Osteocyte (in vitro differentiated cells): ENCODE measurements around the gene ADAMTS8. TPM values are rescaled to one million over a fixed set of nuclear protein-coding genes. Genes with fewer than 3 reads are reported as not detected.
"Not testable (repeated sequence)": the region's sequence is repeated elsewhere in the genome, so short reads cannot be mapped to it uniquely, and the experiment has no call there.

Experiments used
- DNase-seq: peaks from one replicate; pipeline ENCODE4 v3.0.0; 2021; ENCODE audit warnings: mixed read lengths; ENCODE audit not compliant: unreplicated experiment; ENCODE audit errors: extremely low spot score
- H3K27ac Mint-ChIP-seq: one replicate; pipeline ENCODE4 v1.8.0; 2021; ENCODE audit warnings: mild to moderate bottlenecking, mixed read lengths; ENCODE audit not compliant: unreplicated experiment
- H3K27me3 Mint-ChIP-seq: one replicate; pipeline ENCODE4 v1.8.0; 2021; ENCODE audit warnings: mixed read lengths; ENCODE audit not compliant: unreplicated experiment
- H3K36me3 Mint-ChIP-seq: one replicate; pipeline ENCODE4 v1.8.0; 2021; ENCODE audit warnings: mixed read lengths; ENCODE audit not compliant: unreplicated experiment
- H3K4me1 Mint-ChIP-seq: one replicate; pipeline ENCODE4 v1.8.0; 2021; ENCODE audit warnings: mixed read lengths; ENCODE audit not compliant: unreplicated experiment
- H3K4me3 Mint-ChIP-seq: one replicate; pipeline ENCODE4 v1.8.0; 2021; ENCODE audit warnings: mild to moderate bottlenecking, moderate library complexity, mixed read lengths; ENCODE audit not compliant: unreplicated experiment
- H3K9me3 Mint-ChIP-seq: one replicate; pipeline ENCODE4 v1.8.0; 2021; ENCODE audit warnings: mixed read lengths; ENCODE audit not compliant: unreplicated experiment
- total RNA-seq: library from RNA; stranded (reverse); gene quantifications from 2 replicates; pipeline ENCODE4 v1.2.1, GENCODE V29; 2021
- TF ChIP-seq, protein P1 (sequence below): fragments of 200-600 bp; sonication (generic); IDR thresholded peaks from 2 replicates; pipeline ENCODE4 v1.5.0; 2021; ENCODE audit warnings: antibody characterized with exemption, mild to moderate bottlenecking, moderate library complexity

ADAMTS8 gene
- total RNA-seq, 1 donor from 2014 or later = 0.19 TPM

DNA sequence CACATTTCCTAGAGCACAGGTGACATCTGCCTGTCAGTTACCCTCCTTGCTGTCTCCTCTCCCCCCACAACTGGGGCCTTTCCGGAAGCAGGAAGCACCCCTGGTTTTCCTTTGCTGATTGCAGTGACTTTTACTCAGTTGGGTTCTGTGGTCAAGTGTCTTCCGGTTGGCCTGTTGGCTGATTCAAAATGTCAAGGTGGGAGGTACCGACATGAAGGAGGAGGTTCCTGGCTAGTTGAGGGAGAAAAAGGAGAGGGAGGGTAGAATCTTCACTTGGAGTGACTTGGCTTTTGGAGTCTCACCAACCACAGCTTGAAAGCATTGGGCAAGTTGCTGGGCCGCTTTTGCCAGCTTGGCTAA lies 10.7 kb upstream of the ADAMTS8 start:
- H3K27ac Mint-ChIP-seq = no peak overlapping the region
- peaks cover 9% of the 10 kb centered on the region for H3K4me1 Mint-ChIP-seq
- H3K27me3 Mint-ChIP-seq = no peaks in the 10 kb centered on the region
- TF ChIP-seq, protein P1, sequence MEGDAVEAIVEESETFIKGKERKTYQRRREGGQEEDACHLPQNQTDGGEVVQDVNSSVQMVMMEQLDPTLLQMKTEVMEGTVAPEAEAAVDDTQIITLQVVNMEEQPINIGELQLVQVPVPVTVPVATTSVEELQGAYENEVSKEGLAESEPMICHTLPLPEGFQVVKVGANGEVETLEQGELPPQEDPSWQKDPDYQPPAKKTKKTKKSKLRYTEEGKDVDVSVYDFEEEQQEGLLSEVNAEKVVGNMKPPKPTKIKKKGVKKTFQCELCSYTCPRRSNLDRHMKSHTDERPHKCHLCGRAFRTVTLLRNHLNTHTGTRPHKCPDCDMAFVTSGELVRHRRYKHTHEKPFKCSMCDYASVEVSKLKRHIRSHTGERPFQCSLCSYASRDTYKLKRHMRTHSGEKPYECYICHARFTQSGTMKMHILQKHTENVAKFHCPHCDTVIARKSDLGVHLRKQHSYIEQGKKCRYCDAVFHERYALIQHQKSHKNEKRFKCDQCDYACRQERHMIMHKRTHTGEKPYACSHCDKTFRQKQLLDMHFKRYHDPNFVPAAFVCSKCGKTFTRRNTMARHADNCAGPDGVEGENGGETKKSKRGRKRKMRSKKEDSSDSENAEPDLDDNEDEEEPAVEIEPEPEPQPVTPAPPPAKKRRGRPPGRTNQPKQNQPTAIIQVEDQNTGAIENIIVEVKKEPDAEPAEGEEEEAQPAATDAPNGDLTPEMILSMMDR = no peak
- H3K9me3 Mint-ChIP-seq = no peaks in the 10 kb centered on the region
- no peaks in the 10 kb centered on the region for H3K36me3 Mint-ChIP-seq
- no peak for DNase-seq
- H3K4me3 Mint-ChIP-seq = no peak overlapping the region

DNA sequence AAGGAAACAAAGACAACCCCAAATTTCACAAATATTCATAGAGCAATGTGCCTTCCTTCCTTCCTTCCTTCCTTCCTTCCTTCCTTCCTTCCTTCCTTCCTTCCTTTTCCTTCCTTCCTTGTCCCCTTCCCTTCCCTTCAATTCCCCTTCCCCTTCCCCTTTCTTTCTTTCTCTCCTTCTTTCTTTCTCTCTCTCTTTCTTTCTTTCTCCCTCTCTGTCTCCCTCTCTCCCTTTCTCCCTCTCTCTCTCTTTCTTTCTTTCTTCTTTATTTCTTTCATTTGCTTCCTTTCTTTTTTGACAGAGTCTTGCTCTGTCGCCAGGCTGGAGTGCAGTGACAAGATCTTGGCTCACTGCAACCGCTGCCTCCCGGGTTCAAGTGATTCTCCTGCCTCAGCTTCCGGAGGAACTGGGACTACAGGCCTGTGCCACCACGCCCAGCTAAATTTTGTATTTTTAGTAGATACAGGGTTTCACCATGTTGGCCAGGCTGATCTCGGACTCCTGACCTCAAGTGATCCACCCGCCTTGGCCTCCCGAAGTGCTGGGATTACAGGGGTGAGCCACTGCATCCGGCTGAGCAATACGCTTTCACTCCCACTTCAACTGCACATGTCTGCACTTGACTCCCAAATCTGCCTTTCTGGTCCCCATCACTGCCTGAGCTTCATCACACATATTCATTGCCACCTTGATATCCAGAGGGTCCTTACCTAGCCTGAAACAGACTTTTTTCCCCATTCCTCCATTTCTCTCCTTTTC lies 10.2 kb upstream of the ADAMTS8 start:
- not testable (repeated sequence) for H3K27me3 Mint-ChIP-seq, H3K36me3 Mint-ChIP-seq, H3K4me3 Mint-ChIP-seq, DNase-seq, H3K9me3 Mint-ChIP-seq, H3K4me1 Mint-ChIP-seq, H3K27ac Mint-ChIP-seq

DNA sequence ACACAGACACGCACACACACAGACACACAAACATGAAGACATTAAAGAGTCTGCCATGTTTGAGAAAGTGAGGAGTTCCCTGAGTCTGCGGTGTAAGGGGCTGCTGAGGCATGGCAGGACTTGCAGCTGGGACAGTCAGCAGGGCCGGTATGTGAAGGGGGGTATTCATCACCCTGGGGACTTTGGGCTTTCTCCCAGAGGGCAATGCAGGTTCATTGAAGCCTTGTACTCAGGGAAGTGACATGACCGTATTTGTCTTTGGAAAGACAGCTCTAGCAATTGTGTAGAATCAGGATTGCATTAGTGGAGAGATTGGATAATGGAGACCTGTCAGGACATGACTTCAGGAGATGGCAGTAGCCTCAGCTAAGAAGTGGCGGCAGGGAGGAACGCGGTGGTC lies 9.4 kb upstream of the ADAMTS8 start:
- peaks cover 9% of the 10 kb centered on the region for H3K4me1 Mint-ChIP-seq
- no peaks in the 10 kb centered on the region for H3K36me3 Mint-ChIP-seq
- H3K9me3 Mint-ChIP-seq = no peaks in the 10 kb centered on the region
- no peak overlapping the region for H3K27ac Mint-ChIP-seq
- DNase-seq = no peak
- H3K27me3 Mint-ChIP-seq = no peaks in the 10 kb centered on the region
- H3K4me3 Mint-ChIP-seq = no peak overlapping the region
- TF ChIP-seq, protein P1 = no peak

DNA sequence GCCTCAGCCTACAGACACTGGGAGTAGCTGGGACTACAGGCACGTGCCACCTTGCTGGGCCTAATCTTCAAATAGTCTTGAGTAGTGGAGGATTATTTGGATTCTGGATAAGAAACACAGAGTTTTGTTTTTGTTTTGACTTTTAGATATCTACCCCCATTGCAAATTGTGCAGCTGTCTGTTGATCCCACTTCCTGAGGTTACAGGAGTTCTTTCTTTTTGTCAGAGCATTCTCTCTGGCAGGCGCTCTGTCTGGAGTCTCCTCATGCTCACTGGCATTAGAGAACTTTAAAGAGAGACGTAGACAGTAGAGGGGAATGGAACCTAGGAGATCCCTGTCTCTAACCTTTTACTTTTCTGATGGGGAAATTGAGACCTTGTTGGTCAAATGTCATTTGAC lies 7.8 kb upstream of the ADAMTS8 start:
- Mint-ChIP-seq H3K9me3 (no peaks in the 10 kb centered on the region), H3K27me3 (peaks cover 1% of the 10 kb centered on the region), H3K36me3 (no peaks in the 10 kb centered on the region), H3K4me1 (peaks cover 9% of the 10 kb centered on the region), H3K27ac (peak overlapping the region; percentile 59), H3K4me3 (no peak overlapping the region)
- TF ChIP-seq, protein P1 = no peak
- no peak for DNase-seq

DNA sequence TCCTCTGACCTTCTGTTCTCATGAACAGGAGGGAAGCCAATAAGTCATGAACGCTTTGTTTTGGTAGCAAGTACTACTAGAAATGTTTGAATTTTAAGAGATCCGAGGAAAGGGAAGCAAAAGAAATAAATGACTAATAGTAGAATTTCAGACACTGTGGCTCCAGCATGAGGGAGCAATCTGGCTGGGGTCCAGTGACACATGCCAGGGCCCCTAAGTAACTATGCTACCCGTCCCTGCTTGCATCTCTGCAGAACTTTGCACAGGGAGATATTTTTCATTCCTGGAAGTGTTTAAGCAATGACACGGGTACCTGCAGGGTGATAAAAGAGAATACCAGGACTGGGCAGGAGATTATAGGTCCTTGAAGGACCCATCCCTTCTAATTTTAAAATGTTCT lies 7.3 kb upstream of the ADAMTS8 start:
- Mint-ChIP-seq H3K36me3 (no peaks in the 10 kb centered on the region), H3K4me1 (peaks cover 9% of the 10 kb centered on the region), H3K9me3 (no peaks in the 10 kb centered on the region), H3K4me3 (no peak overlapping the region), H3K27me3 (peaks cover 2% of the 10 kb centered on the region), H3K27ac (peak overlapping the region; percentile 79)
- TF ChIP-seq, protein P1 = no peak
- no peak for DNase-seq
